Hepatocyte (in vitro differentiated cells): ENCODE data around the gene ADCY1. TPM values are rescaled to one million over a fixed set of nuclear protein-coding genes. Genes with fewer than 3 reads are reported as not detected.

Experiments
- DNase-seq: peaks from one replicate; pipeline ENCODE4 v3.0.0-alpha.2; 2016; ENCODE audit warnings: low spot score
- H2AFZ ChIP-seq: fragments of 200-600 bp; sonication (generic); 2 replicates; pipeline ENCODE4 v1.6.0; 2016; ENCODE audit warnings: antibody characterized with exemption, mild to moderate bottlenecking
- H3K27ac ChIP-seq: fragments of 200-600 bp; sonication (generic); 2 replicates; pipeline ENCODE4 v1.5.1; 2016; ENCODE audit warnings: mild to moderate bottlenecking
- H3K27me3 ChIP-seq: fragments of 200-600 bp; sonication (generic); 2 replicates; pipeline ENCODE4 v1.6.1; 2016
- H3K36me3 ChIP-seq: fragments of 200-600 bp; sonication (generic); replicated peaks from 2 replicates; pipeline ENCODE4 v1.5.1; 2016; ENCODE audit warnings: low read depth; ENCODE audit not compliant: insufficient read depth
- H3K4me1 ChIP-seq: fragments of 200-600 bp; sonication (generic); 2 replicates; pipeline ENCODE4 v1.5.1; 2016; ENCODE audit warnings: mild to moderate bottlenecking, moderate library complexity; ENCODE audit not compliant: insufficient read depth
- H3K4me2 ChIP-seq: fragments of 200-600 bp; sonication (generic); 2 replicates; pipeline ENCODE4 v1.6.0; 2016
- H3K4me3 ChIP-seq: fragments of 200-600 bp; sonication (generic); 2 replicates; pipeline ENCODE4 v1.5.1; 2016; ENCODE audit warnings: mild to moderate bottlenecking
- H3K79me2 ChIP-seq: fragments of 200-600 bp; sonication (generic); 2 replicates; pipeline ENCODE4 v1.6.0; 2017; ENCODE audit warnings: mild to moderate bottlenecking
- H3K9me2 ChIP-seq: fragments of 200-600 bp; sonication (generic); replicated peaks from 2 replicates; pipeline ENCODE4 v1.6.0; 2017; ENCODE audit warnings: mild to moderate bottlenecking; ENCODE audit not compliant: insufficient read depth
- H3K9me3 ChIP-seq: fragments of 200-600 bp; sonication (generic); 2 replicates; pipeline ENCODE4 v1.5.1; 2016; ENCODE audit warnings: low read depth, mild to moderate bottlenecking
- H4K20me1 ChIP-seq: fragments of 200-600 bp; sonication (generic); 2 replicates; pipeline ENCODE4 v1.6.0; 2016; ENCODE audit warnings: mild to moderate bottlenecking; ENCODE audit not compliant: insufficient read depth, poor library complexity, severe bottlenecking
- CTCF ChIP-seq: fragments of 200-600 bp; sonication (generic); IDR thresholded peaks from 2 replicates; pipeline ENCODE4 v1.5.1; 2016; ENCODE audit warnings: antibody characterized with exemption, mild to moderate bottlenecking; ENCODE audit not compliant: poor library complexity
- EZH2 ChIP-seq: fragments of 200-600 bp; sonication (generic); IDR thresholded peaks from 2 replicates; pipeline ENCODE4 v1.6.1; 2016; ENCODE audit warnings: antibody characterized with exemption, mild to moderate bottlenecking, borderline replicate concordance
- EZH2phosphoT487 ChIP-seq: fragments of 200-600 bp; sonication (generic); IDR thresholded peaks from one replicate; pipeline ENCODE4 v1.6.1; 2018; ENCODE audit warnings: antibody characterized with exemption, mild to moderate bottlenecking, low read depth, moderate library complexity; ENCODE audit not compliant: unreplicated experiment, severe bottlenecking
- WGBS: methylation state at CpG from one replicate; pipeline ENCODE4 v1.1.6; 2016; ENCODE audit warnings: low lambda C conversion rate; ENCODE audit errors: missing lambda C conversion rate; 5-methylcytosine and 5-hydroxymethylcytosine counted together
- polyA plus RNA-seq: library from polyadenylated mRNA; unstranded; fragments of >200 nt; fragmentation: Nextera tagmentation; extraction: Ambion mirVana; gene quantifications from 2 replicates; pipeline ENCODE4 v1.2.1, GENCODE V29; 2016
- total RNA-seq: library from RNA; depleted of rRNA; stranded (reverse); fragments of >200 nt; gene quantifications from 2 replicates; pipeline ENCODE4 v1.2.3, GENCODE V29; 2014

Gene ADCY1
- total and polyA plus RNA-seq, 2 experiments from 2014 or later = 1.3 to 2.9 TPM

GRCh38 chr7:45710271-45711160 is 136.3 kb downstream of the ADCY1 start:
- DNase-seq = peak; percentile 1
- 95% methylated on average over 13 of the region's 13 CpGs for WGBS
- H2AFZ ChIP-seq = no peak overlapping the region

GRCh38 chr7:45711161-45711490 is 137.0 kb downstream of the ADCY1 start:
- H3K36me3 ChIP-seq = no peaks in the 10 kb centered on the region
- no peak for DNase-seq
- no peaks in the 10 kb centered on the region for H3K9me3 ChIP-seq
- H3K4me1 ChIP-seq = no peaks in the 10 kb centered on the region
- TF ChIP-seq EZH2 (no peak), EZH2phosphoT487 (no peak), CTCF (no peak)
- H3K79me2 ChIP-seq = no peaks in the 10 kb centered on the region
- no peak overlapping the region for H3K27ac ChIP-seq
- WGBS = 94% methylated on average over 5 of the region's 5 CpGs
- no peaks in the 10 kb centered on the region for H4K20me1 ChIP-seq
- H3K4me3 ChIP-seq = no peak overlapping the region
- H3K4me2 ChIP-seq = no peak overlapping the region
- no peak overlapping the region for H2AFZ ChIP-seq
- H3K9me2 ChIP-seq = no peaks in the 10 kb centered on the region
- H3K27me3 ChIP-seq = no peaks in the 10 kb centered on the region

More at GRCh38 chr7:45710271-45711160, 136.3 kb downstream of the ADCY1 start:
- Histone ChIP-seq H3K27me3 (no peaks in the 10 kb centered on the region), H3K79me2 (no peaks in the 10 kb centered on the region), H3K9me2 (no peaks in the 10 kb centered on the region), H3K4me2 (no peak overlapping the region), H3K4me1 (no peaks in the 10 kb centered on the region), H3K36me3 (no peaks in the 10 kb centered on the region), H4K20me1 (no peaks in the 10 kb centered on the region), H3K9me3 (no peaks in the 10 kb centered on the region), H3K27ac (no peak overlapping the region), H3K4me3 (no peak overlapping the region)
- no peak for TF ChIP-seq EZH2phosphoT487
- TF ChIP-seq EZH2 = no peak
- TF ChIP-seq CTCF = no peak

GRCh38 chr7:45712057-45712689 is 138.0 kb downstream of the ADCY1 start:
- H3K79me2 ChIP-seq = no peaks in the 10 kb centered on the region
- TF ChIP-seq CTCF (no peak), EZH2 (no peak), EZH2phosphoT487 (no peak)
- H3K9me3 ChIP-seq = no peaks in the 10 kb centered on the region
- H2AFZ ChIP-seq = no peak overlapping the region
- 92% methylated on average over 2 of the region's 2 CpGs for WGBS
- no peak overlapping the region for H3K27ac ChIP-seq
- no peaks in the 10 kb centered on the region for H3K4me1 ChIP-seq
- no peaks in the 10 kb centered on the region for H3K27me3 ChIP-seq
- peak; percentile 1 for DNase-seq
- no peak overlapping the region for H3K4me2 ChIP-seq
- H4K20me1 ChIP-seq = no peaks in the 10 kb centered on the region
- H3K9me2 ChIP-seq = no peaks in the 10 kb centered on the region
- H3K36me3 ChIP-seq = no peaks in the 10 kb centered on the region
- H3K4me3 ChIP-seq = no peak overlapping the region
